Effector CD4-positive, alpha-beta T cell (primary cell): ENCODE data around the gene PGGHG.
"Not testable (repeated sequence)": the region's sequence is repeated elsewhere in the genome, so short reads cannot be mapped to it uniquely, and the experiment has no call there.

Source experiments
- DNase-seq: peaks from one replicate; pipeline ENCODE4 v3.0.0-alpha.2; 2020

The PGGHG gene

GRCh38 chr11:297586-298405, 8.9 kb downstream of the PGGHG start:
- no peak for DNase-seq

GRCh38 chr11:298406-299065, 9.6 kb downstream of the PGGHG start:
- no peak for DNase-seq

GRCh38 chr11:299081-299891, 10.4 kb downstream of the PGGHG start, which contains the start of gene IFITM5:
Gene IFITM5 (minus strand): TSS chr11:299526. CDS start chr11:299490, 36 bp downstream.
- no peak for DNase-seq

- no peak for DNase-seq
Measured at GRCh38 chr11:299951-300735, 11.2 kb downstream of the PGGHG start.

GRCh38 chr11:303363-303762, 14.4 kb downstream of the PGGHG start:
- DNase-seq = no peak

- DNase-seq = no peak
Measured at GRCh38 chr11:304061-304506, 15.2 kb downstream of the PGGHG start.

- peak; percentile 56 for DNase-seq
Measured at GRCh38 chr11:304915-305843, 16.3 kb downstream of the PGGHG start.

- DNase-seq = no peak
Measured at GRCh38 chr11:305844-306211, 16.9 kb downstream of the PGGHG start.

GRCh38 chr11:306645-307371, 17.9 kb downstream of the PGGHG start:
- no peak for DNase-seq

- DNase-seq = not testable (repeated sequence)
Measured at GRCh38 chr11:307766-308708, 19.1 kb downstream of the PGGHG start, which contains the start of gene IFITM2. Gene IFITM2 (plus strand): TSS chr11:307816. CDS start chr11:308193, 377 bp downstream.

- DNase-seq = peak; percentile 40
Measured at GRCh38 chr11:308740-309665, 20.1 kb downstream of the PGGHG start.

- not testable (repeated sequence) for DNase-seq
Measured at GRCh38 chr11:309979-310572, 21.1 kb downstream of the PGGHG start.

- DNase-seq = not testable (repeated sequence)
Measured at GRCh38 chr11:311013-311748, 22.3 kb downstream of the PGGHG start.

- DNase-seq = no peak
Measured at GRCh38 chr11:312092-312816, 23.3 kb downstream of the PGGHG start.

GRCh38 chr11:313304-313786, 24.4 kb downstream of the PGGHG start:
- no peak for DNase-seq
